Liver (tissue), 3 donors: ENCODE data around the gene SLC12A6.

ENCODE experiments used
- HNF4A ChIP-seq, 2 donors: conservative IDR thresholded peaks; 2 replicates each; pipeline ENCODE4 v1.6.1; 2016; ENCODE audit warnings: antibody characterized with exemption in 2 of 2, mild to moderate bottlenecking in 2 of 2
- HNF4G ChIP-seq: IDR thresholded peaks from 2 replicates; pipeline ENCODE4 v1.6.1; 2016; ENCODE audit warnings: antibody characterized with exemption
- MAX ChIP-seq: IDR thresholded peaks from 2 replicates; pipeline ENCODE4 v1.6.1; 2016; ENCODE audit warnings: antibody characterized with exemption
- RAD21 ChIP-seq, 2 donors: IDR thresholded peaks; 2 replicates each; pipeline ENCODE4 v1.6.1; 2016; ENCODE audit warnings: antibody characterized with exemption in 2 of 2, mild to moderate bottlenecking in 2 of 2
- RXRA ChIP-seq, 2 donors: IDR thresholded peaks; 2 replicates each; pipeline ENCODE4 v1.6.1; 2017 to 2018; ENCODE audit warnings: antibody characterized with exemption in 2 of 2, mild to moderate bottlenecking in 1 of 2
- TAF1 ChIP-seq: conservative IDR thresholded peaks from 2 replicates; pipeline ENCODE4 v1.6.1; 2016; ENCODE audit warnings: antibody characterized with exemption, mild to moderate bottlenecking
- YY1 ChIP-seq: IDR thresholded peaks from 2 replicates; pipeline ENCODE4 v1.6.1; 2016; ENCODE audit warnings: antibody characterized with exemption, mild to moderate bottlenecking
- ZBTB33 ChIP-seq: IDR thresholded peaks from 2 replicates; pipeline ENCODE4 v1.6.1; 2016; ENCODE audit warnings: antibody characterized with exemption
- TF ChIP-seq, protein P1 (sequence below): fragments of 150-350 bp; IDR thresholded peaks from 2 replicates; pipeline ENCODE4 v1.5.1; 2017; ENCODE audit warnings: improper control_type of control experiment, low read depth, low read length; ENCODE audit not compliant: missing input control
- TF ChIP-seq, protein P2 (sequence below): IDR thresholded peaks from 2 replicates; pipeline ENCODE4 v1.6.1; 2016; ENCODE audit warnings: antibody characterized with exemption, mild to moderate bottlenecking
- TF ChIP-seq, protein P3 (sequence below): IDR thresholded peaks from 2 replicates; pipeline ENCODE4 v1.6.1; 2016; ENCODE audit warnings: antibody characterized with exemption
- donor health status: healthy.
- donor health status: healthy.

GRCh38 chr15:34332553-34333120 is 4.9 kb downstream of the SLC12A6 start:
- TF ChIP-seq, protein P1, sequence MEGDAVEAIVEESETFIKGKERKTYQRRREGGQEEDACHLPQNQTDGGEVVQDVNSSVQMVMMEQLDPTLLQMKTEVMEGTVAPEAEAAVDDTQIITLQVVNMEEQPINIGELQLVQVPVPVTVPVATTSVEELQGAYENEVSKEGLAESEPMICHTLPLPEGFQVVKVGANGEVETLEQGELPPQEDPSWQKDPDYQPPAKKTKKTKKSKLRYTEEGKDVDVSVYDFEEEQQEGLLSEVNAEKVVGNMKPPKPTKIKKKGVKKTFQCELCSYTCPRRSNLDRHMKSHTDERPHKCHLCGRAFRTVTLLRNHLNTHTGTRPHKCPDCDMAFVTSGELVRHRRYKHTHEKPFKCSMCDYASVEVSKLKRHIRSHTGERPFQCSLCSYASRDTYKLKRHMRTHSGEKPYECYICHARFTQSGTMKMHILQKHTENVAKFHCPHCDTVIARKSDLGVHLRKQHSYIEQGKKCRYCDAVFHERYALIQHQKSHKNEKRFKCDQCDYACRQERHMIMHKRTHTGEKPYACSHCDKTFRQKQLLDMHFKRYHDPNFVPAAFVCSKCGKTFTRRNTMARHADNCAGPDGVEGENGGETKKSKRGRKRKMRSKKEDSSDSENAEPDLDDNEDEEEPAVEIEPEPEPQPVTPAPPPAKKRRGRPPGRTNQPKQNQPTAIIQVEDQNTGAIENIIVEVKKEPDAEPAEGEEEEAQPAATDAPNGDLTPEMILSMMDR: no peak
- no peak for TF ChIP-seq MAX
- TF ChIP-seq HNF4G: no peak
- TF ChIP-seq, protein P2, sequence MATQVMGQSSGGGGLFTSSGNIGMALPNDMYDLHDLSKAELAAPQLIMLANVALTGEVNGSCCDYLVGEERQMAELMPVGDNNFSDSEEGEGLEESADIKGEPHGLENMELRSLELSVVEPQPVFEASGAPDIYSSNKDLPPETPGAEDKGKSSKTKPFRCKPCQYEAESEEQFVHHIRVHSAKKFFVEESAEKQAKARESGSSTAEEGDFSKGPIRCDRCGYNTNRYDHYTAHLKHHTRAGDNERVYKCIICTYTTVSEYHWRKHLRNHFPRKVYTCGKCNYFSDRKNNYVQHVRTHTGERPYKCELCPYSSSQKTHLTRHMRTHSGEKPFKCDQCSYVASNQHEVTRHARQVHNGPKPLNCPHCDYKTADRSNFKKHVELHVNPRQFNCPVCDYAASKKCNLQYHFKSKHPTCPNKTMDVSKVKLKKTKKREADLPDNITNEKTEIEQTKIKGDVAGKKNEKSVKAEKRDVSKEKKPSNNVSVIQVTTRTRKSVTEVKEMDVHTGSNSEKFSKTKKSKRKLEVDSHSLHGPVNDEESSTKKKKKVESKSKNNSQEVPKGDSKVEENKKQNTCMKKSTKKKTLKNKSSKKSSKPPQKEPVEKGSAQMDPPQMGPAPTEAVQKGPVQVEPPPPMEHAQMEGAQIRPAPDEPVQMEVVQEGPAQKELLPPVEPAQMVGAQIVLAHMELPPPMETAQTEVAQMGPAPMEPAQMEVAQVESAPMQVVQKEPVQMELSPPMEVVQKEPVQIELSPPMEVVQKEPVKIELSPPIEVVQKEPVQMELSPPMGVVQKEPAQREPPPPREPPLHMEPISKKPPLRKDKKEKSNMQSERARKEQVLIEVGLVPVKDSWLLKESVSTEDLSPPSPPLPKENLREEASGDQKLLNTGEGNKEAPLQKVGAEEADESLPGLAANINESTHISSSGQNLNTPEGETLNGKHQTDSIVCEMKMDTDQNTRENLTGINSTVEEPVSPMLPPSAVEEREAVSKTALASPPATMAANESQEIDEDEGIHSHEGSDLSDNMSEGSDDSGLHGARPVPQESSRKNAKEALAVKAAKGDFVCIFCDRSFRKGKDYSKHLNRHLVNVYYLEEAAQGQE: no peak
- TF ChIP-seq ZBTB33: no peak
- TF ChIP-seq RXRA (IDR thresholded peaks at IDR 0.05): no peak
- TF ChIP-seq YY1: no peak
- TF ChIP-seq TAF1: no peak
- no peak for TF ChIP-seq HNF4A (conservative IDR thresholded peaks at IDR 0.05)
- TF ChIP-seq RAD21 (IDR thresholded peaks at IDR 0.05): no peak
- TF ChIP-seq, protein P3, sequence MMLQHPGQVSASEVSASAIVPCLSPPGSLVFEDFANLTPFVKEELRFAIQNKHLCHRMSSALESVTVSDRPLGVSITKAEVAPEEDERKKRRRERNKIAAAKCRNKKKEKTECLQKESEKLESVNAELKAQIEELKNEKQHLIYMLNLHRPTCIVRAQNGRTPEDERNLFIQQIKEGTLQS: no peak
